HG03575 (cell line): ENCODE measurements around the gene TMPRSS4.

Source experiments
- ATAC-seq: cut with Tn5 transposase; IDR thresholded peaks from one replicate; pipeline ENCODE4 v1.9.1; 2021; ENCODE audit not compliant: unreplicated experiment, insufficient number of reproducible peaks, low FRiP score; ENCODE audit errors: extremely low read depth

TMPRSS4 gene

GRCh38 chr11:118124929-118125535 is 48.2 kb downstream of the TMPRSS4 start:
- no peak for ATAC-seq

GRCh38 chr11:118126082-118126838 is 49.4 kb downstream of the TMPRSS4 start:
- ATAC-seq = no peak

GRCh38 chr11:118128310-118128709 is 51.4 kb downstream of the TMPRSS4 start:
- ATAC-seq = no peak

- no peak for ATAC-seq
Observed at GRCh38 chr11:118128721-118129470, 52.0 kb downstream of the TMPRSS4 start.

- ATAC-seq = no peak
Observed at GRCh38 chr11:118129471-118130172, 52.7 kb downstream of the TMPRSS4 start.

- ATAC-seq = no peak
Observed at GRCh38 chr11:118132385-118133151, 55.7 kb downstream of the TMPRSS4 start.

- no peak for ATAC-seq
Observed at GRCh38 chr11:118133816-118134215, 56.9 kb downstream of the TMPRSS4 start.

GRCh38 chr11:118135051-118135795 is 58.3 kb downstream of the TMPRSS4 start:
- no peak for ATAC-seq

GRCh38 chr11:118135796-118136165 is 58.9 kb downstream of the TMPRSS4 start:
- ATAC-seq = no peak

- no peak for ATAC-seq
Observed at GRCh38 chr11:118136341-118136740, 59.5 kb downstream of the TMPRSS4 start.

- ATAC-seq = no peak
Observed at GRCh38 chr11:118136801-118137200, 59.9 kb downstream of the TMPRSS4 start.

- no peak for ATAC-seq
Observed at GRCh38 chr11:118138839-118139420, 62.1 kb downstream of the TMPRSS4 start.

- ATAC-seq = no peak
Observed at GRCh38 chr11:118139578-118139977, 62.7 kb downstream of the TMPRSS4 start.

- ATAC-seq = no peak
Observed at GRCh38 chr11:118142081-118142480, 65.2 kb downstream of the TMPRSS4 start.

- ATAC-seq = no peak
Observed at GRCh38 chr11:118142809-118143208, 65.9 kb downstream of the TMPRSS4 start.

GRCh38 chr11:118143661-118144185 is 66.8 kb downstream of the TMPRSS4 start:
- ATAC-seq = no peak
